Gastroesophageal sphincter (tissue), 3 donors: Measurements from ENCODE around the gene GGCX.

Experiments used
- CTCF ChIP-seq, 4 experiments: fragments of 200-600 bp in 2 of 4; fragments of 450-650 bp in 2 of 4; sonication (generic) in 1 of 4; IDR thresholded peaks; one replicate each; pipeline ENCODE4 v1.5.1; 2017 to 2019; ENCODE audit warnings: antibody characterized with exemption in 4 of 4, mild to moderate bottlenecking in 2 of 4, moderate library complexity in 2 of 4
- EP300 ChIP-seq: sonication (generic); formaldehyde crosslinking; IDR thresholded peaks from one replicate; pipeline ENCODE4 v1.6.1; 2017; ENCODE audit warnings: antibody characterized with exemption, mild to moderate bottlenecking
- POLR2A ChIP-seq, 2 donors: fragments of 450-650 bp; IDR thresholded peaks; one replicate each; pipeline ENCODE4 v1.6.1; 2017; ENCODE audit warnings: antibody characterized with exemption in 2 of 2, mild to moderate bottlenecking in 2 of 2, moderate library complexity in 1 of 2
- POLR2AphosphoS5 ChIP-seq: sonication (generic); formaldehyde crosslinking; IDR thresholded peaks from one replicate; pipeline ENCODE4 v1.6.1; 2017; ENCODE audit warnings: antibody characterized with exemption

GRCh38 chr2:85525567-85525966, 35.7 kb downstream of the GGCX start:
- TF ChIP-seq CTCF (IDR thresholded peaks at IDR 0.05): no peak
- no peak for TF ChIP-seq POLR2A (IDR thresholded peaks at IDR 0.05)
- no peak for TF ChIP-seq EP300
- TF ChIP-seq POLR2AphosphoS5: no peak
